ENCODE data around the gene PRDM15.

The PRDM15 gene

DNA sequence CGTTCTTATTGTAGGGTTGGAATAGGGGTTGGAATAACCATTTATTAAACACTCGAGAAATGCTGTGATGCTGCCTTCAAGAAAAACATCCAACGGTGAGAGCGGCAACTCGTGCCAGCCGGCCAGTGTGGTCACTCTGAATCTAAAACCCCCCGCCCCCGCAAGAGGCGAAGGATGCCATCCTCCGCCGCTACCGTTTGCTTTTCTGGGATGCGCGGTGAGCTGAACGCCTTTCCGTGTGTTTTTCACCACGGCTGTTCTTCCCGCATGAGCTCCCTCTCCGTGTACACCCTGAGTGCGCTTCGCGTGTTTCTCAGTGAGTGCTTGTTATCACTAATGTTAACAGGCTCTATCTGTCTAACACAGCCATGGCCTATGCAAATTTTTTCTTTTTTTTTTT lies 70.3 kb downstream of the PRDM15 start:
- TF ChIP-seq, protein P1, sequence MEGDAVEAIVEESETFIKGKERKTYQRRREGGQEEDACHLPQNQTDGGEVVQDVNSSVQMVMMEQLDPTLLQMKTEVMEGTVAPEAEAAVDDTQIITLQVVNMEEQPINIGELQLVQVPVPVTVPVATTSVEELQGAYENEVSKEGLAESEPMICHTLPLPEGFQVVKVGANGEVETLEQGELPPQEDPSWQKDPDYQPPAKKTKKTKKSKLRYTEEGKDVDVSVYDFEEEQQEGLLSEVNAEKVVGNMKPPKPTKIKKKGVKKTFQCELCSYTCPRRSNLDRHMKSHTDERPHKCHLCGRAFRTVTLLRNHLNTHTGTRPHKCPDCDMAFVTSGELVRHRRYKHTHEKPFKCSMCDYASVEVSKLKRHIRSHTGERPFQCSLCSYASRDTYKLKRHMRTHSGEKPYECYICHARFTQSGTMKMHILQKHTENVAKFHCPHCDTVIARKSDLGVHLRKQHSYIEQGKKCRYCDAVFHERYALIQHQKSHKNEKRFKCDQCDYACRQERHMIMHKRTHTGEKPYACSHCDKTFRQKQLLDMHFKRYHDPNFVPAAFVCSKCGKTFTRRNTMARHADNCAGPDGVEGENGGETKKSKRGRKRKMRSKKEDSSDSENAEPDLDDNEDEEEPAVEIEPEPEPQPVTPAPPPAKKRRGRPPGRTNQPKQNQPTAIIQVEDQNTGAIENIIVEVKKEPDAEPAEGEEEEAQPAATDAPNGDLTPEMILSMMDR (IDR thresholded peaks at IDR 0.05; ENCODE audit: borderline replicate concordance, insufficient read depth, low read depth, low read length) = no peak
- no peak overlapping the region for H3K4me3 ChIP-seq (ENCODE audit: low read depth, low read length)

DNA sequence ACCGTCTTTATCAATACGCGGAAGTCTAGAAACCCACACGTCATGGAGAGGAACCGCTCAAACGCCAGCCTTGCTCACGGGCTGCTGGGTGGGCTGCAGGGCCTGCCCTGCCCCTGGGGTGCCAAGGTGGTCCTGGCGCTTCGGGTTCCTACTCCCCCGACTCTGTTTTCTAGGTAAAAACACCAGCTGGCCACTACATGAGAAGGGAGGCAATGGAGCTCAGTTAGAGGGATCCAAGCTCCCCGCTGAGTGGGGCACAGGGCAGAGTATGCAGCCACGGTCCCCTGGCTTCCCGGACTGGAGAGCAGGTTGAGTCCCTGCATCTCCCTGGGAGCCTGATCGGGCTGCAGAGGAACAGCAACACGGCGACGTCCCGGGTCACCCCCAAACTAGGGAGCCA lies 71.0 kb downstream of the PRDM15 start:
- H3K4me3 ChIP-seq (ENCODE audit: low read depth, low read length) = no peak overlapping the region
- TF ChIP-seq, protein P1 (IDR thresholded peaks at IDR 0.05; ENCODE audit: borderline replicate concordance, insufficient read depth, low read depth, low read length) = no peak

DNA sequence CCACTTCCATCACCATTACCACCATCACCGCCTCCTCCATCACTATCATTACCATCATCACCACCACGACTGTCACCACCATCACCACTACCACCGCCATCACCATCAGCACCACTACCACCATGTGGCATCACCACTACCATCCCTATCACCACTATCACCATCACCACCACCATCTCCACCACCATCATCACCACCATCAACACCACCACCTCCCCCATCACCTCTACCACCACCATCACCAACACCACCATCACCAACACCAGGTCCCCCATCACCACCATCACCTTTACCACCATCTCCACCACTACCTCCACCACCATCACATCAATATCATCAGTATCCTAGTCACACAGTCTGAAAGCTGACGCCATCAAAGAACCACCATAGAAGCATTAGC lies 72.4 kb downstream of the PRDM15 start:
- TF ChIP-seq, protein P1 (IDR thresholded peaks at IDR 0.05; ENCODE audit: borderline replicate concordance, insufficient read depth, low read depth, low read length) = no peak
- no peak overlapping the region for H3K4me3 ChIP-seq (ENCODE audit: low read depth, low read length)

DNA sequence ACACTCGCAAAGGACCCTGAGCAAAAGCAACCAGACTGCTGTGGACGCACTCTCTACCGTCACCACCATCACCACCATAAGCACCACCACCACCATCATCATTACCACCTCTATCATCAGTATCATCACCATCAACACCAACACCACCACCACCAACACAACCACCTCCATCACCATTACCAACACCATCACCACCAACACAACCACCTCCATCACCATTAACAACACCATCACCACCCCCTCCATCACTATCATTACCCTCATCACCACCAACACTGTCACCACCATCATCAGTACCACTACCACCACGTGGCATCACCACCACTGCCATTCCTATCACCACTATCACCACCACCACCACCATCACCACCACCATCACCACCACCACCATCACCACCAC lies 73.5 kb downstream of the PRDM15 start:
- TF ChIP-seq, protein P1 (IDR thresholded peaks at IDR 0.05; ENCODE audit: borderline replicate concordance, insufficient read depth, low read depth, low read length) = no peak
- H3K4me3 ChIP-seq (ENCODE audit: low read depth, low read length) = no peak overlapping the region

DNA sequence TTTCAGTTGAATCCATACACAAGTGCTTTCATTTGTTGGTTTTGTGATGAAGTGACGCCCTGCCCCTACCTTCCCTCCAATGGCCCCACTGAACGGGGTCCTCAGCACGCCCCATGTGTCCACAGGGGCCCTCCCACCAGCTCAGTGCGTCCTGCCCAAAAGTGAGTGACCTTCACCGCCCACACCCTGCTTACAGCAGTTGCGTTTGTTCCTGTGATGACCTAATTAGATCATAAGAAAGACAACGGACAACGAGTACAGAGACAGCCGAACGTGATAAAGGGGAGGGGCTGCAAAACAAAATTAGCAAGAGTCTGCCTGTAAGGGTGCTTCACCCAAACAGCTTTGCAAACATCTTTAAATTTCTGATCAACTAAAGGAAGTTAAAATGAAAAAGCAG lies 74.1 kb downstream of the PRDM15 start:
- no peak overlapping the region for H3K4me3 ChIP-seq (ENCODE audit: low read depth, low read length)
- TF ChIP-seq, protein P1 (IDR thresholded peaks at IDR 0.05; ENCODE audit: borderline replicate concordance, insufficient read depth, low read depth, low read length) = no peak

DNA sequence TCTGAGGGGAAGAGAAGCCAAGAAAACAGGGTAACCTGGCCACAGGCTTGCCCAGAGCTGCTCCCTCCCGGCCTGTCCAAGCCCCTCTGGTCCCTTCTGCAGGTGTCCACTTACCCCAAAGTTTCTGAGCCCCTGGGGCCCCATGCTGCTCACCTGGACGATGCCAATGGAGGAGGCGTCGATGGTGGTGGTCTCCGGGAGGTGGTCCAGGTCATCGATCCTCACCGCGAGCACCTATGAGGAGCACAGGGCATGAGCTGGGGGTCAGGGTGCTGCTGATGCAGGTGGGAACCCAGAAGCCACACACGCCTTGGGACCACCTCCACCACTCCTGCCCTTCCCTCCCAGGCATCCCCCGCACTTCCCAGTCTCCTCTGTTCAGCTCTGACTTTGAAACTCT lies 74.8 kb downstream of the PRDM15 start:
- no peak overlapping the region for H3K4me3 ChIP-seq (ENCODE audit: low read depth, low read length)

DNA sequence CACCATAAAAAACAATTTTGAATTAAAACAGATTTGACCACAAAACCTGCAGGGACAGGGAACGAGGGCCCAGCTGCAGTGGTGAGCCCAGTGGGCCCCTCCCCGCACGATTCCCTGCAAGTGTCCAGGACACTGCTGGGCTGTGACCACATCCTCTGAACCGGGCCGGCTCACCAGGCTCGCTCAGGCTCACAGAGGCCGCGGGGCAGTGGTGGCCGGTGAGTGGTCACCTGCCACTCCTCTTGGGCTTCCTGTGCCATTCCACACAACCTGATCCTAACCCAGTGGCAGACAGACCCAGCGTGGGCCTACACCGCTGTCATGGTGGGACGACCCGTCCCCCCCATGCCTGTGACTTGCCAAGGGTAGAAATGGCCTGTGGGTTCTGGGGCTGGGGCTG lies 75.8 kb downstream of the PRDM15 start:
- TF ChIP-seq, protein P1 (IDR thresholded peaks at IDR 0.05; ENCODE audit: borderline replicate concordance, insufficient read depth, low read depth, low read length) = no peak
- H3K4me3 ChIP-seq (ENCODE audit: low read depth, low read length) = no peak overlapping the region

More for the DNA sequence above, 74.8 kb downstream of the PRDM15 start:
- TF ChIP-seq, protein P1 (IDR thresholded peaks at IDR 0.05; ENCODE audit: borderline replicate concordance, insufficient read depth, low read depth, low read length) = no peak
